Activated CD4-positive, alpha-beta T cell treated with anti-CD3 and anti-CD28 coated beads for 1 hour (primary cell): ENCODE results near the gene RPS15A.

Experiments
- DNase-seq: peaks from one replicate; pipeline ENCODE4 v3.0.0-alpha.2; 2020

Gene RPS15A

GRCh38 chr16:18789850-18790706, at the start of gene RPS15A:
Gene RPS15A, minus strand, starts transcription at chr16:18790334. Its CDS starts 1,221 bp downstream, at chr16:18789113.
- DNase-seq: peak; percentile 85

- no peak for DNase-seq
Observed at GRCh38 chr16:18839555-18839954, 49.4 kb upstream of the RPS15A start.

- no peak for DNase-seq
Observed at GRCh38 chr16:18836702-18837101, 46.6 kb upstream of the RPS15A start.

GRCh38 chr16:18834864-18835263, 44.7 kb upstream of the RPS15A start:
- DNase-seq: no peak

GRCh38 chr16:18833707-18834505, 43.8 kb upstream of the RPS15A start:
- DNase-seq: no peak

- no peak for DNase-seq
Observed at GRCh38 chr16:18832613-18833012, 42.5 kb upstream of the RPS15A start.

- no peak for DNase-seq
Observed at GRCh38 chr16:18832006-18832405, 41.9 kb upstream of the RPS15A start.

GRCh38 chr16:18829251-18829650, 39.1 kb upstream of the RPS15A start:
- no peak for DNase-seq

GRCh38 chr16:18827890-18828289, 37.8 kb upstream of the RPS15A start:
- no peak for DNase-seq

GRCh38 chr16:18816286-18816685, 26.2 kb upstream of the RPS15A start:
- no peak for DNase-seq

GRCh38 chr16:18811925-18812324, 21.8 kb upstream of the RPS15A start:
- no peak for DNase-seq

GRCh38 chr16:18809165-18809564, 19.0 kb upstream of the RPS15A start:
- no peak for DNase-seq

- no peak for DNase-seq
Observed at GRCh38 chr16:18805257-18805773, 15.2 kb upstream of the RPS15A start.

GRCh38 chr16:18804540-18804939, 14.4 kb upstream of the RPS15A start:
- no peak for DNase-seq

GRCh38 chr16:18803569-18804462, 13.7 kb upstream of the RPS15A start:
- no peak for DNase-seq

- DNase-seq: no peak
Observed at GRCh38 chr16:18802767-18803343, 12.7 kb upstream of the RPS15A start.

- DNase-seq: peak; percentile 98
Observed at GRCh38 chr16:18801145-18801972, 11.2 kb upstream of the RPS15A start, which contains the start of gene ARL6IP1. Gene ARL6IP1, minus strand, starts transcription at chr16:18801549. Its CDS starts 83 bp downstream, at chr16:18801466.

- no peak for DNase-seq
Observed at GRCh38 chr16:18800775-18801144, 10.6 kb upstream of the RPS15A start.

- no peak for DNase-seq
Observed at GRCh38 chr16:18800293-18800692, 10.2 kb upstream of the RPS15A start.

- DNase-seq: no peak
Observed at GRCh38 chr16:18799500-18799899, 9.4 kb upstream of the RPS15A start.

- DNase-seq: no peak
Observed at GRCh38 chr16:18797746-18798145, 7.6 kb upstream of the RPS15A start.
